ENCODE results near the gene WNK2.

The WNK2 gene

GRCh38 chr9:93309889-93310425 lies 126.0 kb downstream of the WNK2 start:
- no peaks in the 10 kb centered on the region for H3K36me3 ChIP-seq (ENCODE audit: control insufficient read depth in 2 of 2, insufficient read depth in 1 of 2, low read length in 2 of 2)
- no peak for TF ChIP-seq REPIN1 (tag by site-specific recombination; IDR thresholded peaks at IDR 0.05; ENCODE audit: low read depth)
- no peak for TF ChIP-seq ZBTB11 (tag by site-specific recombination; conservative IDR thresholded peaks at IDR 0.05; ENCODE audit: low read depth)
- TF ChIP-seq ZNF510 (tag by site-specific recombination; IDR thresholded peaks at IDR 0.05; ENCODE audit: insufficient replicate concordance), result no peak
- TF ChIP-seq ZNF544 (tag by site-specific recombination; IDR thresholded peaks at IDR 0.05), result no peak
- no peak for TF ChIP-seq ZNF548 (tag by site-specific recombination; IDR thresholded peaks at IDR 0.05)
- no peak for TF ChIP-seq SETDB1 (IDR thresholded peaks at IDR 0.05; ENCODE audit: insufficient read length, low read length)
- no peak for TF ChIP-seq ZBTB48 (tag by site-specific recombination; IDR thresholded peaks at IDR 0.05)
- TF ChIP-seq KLF9 (tag by site-specific recombination; IDR thresholded peaks at IDR 0.05; ENCODE audit: low read depth), result no peak
- no peak for TF ChIP-seq ZNF311 (tag by site-specific recombination; IDR thresholded peaks at IDR 0.05; ENCODE audit: borderline replicate concordance)
- no peak for TF ChIP-seq ZNF24 (tag by site-specific recombination; IDR thresholded peaks at IDR 0.05)
- TF ChIP-seq ZNF114 (tag by site-specific recombination; IDR thresholded peaks at IDR 0.05), result no peak
- no peak for TF ChIP-seq ZNF404 (tag by site-specific recombination; IDR thresholded peaks at IDR 0.05)
- TF ChIP-seq ZNF626 (tag by site-specific recombination; IDR thresholded peaks at IDR 0.05), result no peak
- no peak for TF ChIP-seq REST (tag by site-specific recombination; IDR thresholded peaks at IDR 0.05)
- TF ChIP-seq WT1 (tag by site-specific recombination; IDR thresholded peaks at IDR 0.05), result no peak
- TF ChIP-seq ZNF133 (tag by site-specific recombination; IDR thresholded peaks at IDR 0.05), result no peak
- H3K9me3 ChIP-seq (ENCODE audit: control insufficient read depth, insufficient read depth, low read depth, low read length), result no peaks in the 10 kb centered on the region
- H3K4me1 ChIP-seq (ENCODE audit: control insufficient read depth, insufficient read depth, low read length), result peaks cover 4% of the 10 kb centered on the region; the same call in 1 of the 2 replicates
- CTCF ChIA-PET, result no interaction called here
- POLR2A ChIA-PET, result interaction anchor here (0.6 kb wide), 1 partner anchor 143 kb away, joined by 4 read pairs; the partner anchor contains the start of gene FAM120AOS
- no peak overlapping the region for H3K4me3 ChIP-seq (ENCODE audit: low read depth, low read length)
- H3K27ac ChIP-seq (ENCODE audit: extremely low read depth, low read depth, low read length), result no peak overlapping the region

- no peak overlapping the region for H3K27ac ChIP-seq (ENCODE audit: extremely low read depth, low read depth, low read length)
- POLR2A ChIA-PET, result no interaction called here
- CTCF ChIA-PET, result interaction anchor here (0.7 to 0.8 kb wide), 2 partner anchors 10 to 252 kb away, joined by 3 read pairs; no protein-coding TSS in a partner anchor
- H3K9me3 ChIP-seq (ENCODE audit: control insufficient read depth, insufficient read depth, low read depth, low read length), result no peaks in the 10 kb centered on the region
- no peak overlapping the region for H3K4me3 ChIP-seq (ENCODE audit: low read depth, low read length)
- H3K4me1 ChIP-seq (ENCODE audit: control insufficient read depth, insufficient read depth, low read length), result peaks cover 4% of the 10 kb centered on the region; the same call in 1 of the 2 replicates
- H3K36me3 ChIP-seq (ENCODE audit: control insufficient read depth in 2 of 2, insufficient read depth in 1 of 2, low read length in 2 of 2), result no peaks in the 10 kb centered on the region
- TF ChIP-seq HOXC10 (CRISPR knock-in tag; IDR thresholded peaks at IDR 0.05) (no peak), ZNF658 (tag by site-specific recombination; IDR thresholded peaks at IDR 0.05) (no peak), ZNF423 (tag by site-specific recombination; IDR thresholded peaks at IDR 0.05) (no peak), ZSCAN18 (tag by site-specific recombination; IDR thresholded peaks at IDR 0.05) (no peak), WT1 (tag by site-specific recombination; IDR thresholded peaks at IDR 0.05) (no peak), ZBTB7A (tag by site-specific recombination; IDR thresholded peaks at IDR 0.05; ENCODE audit: low read depth) (no peak), ZNF555 (tag by site-specific recombination; conservative IDR thresholded peaks at IDR 0.05) (no peak), GLIS2 (tag by site-specific recombination; IDR thresholded peaks at IDR 0.05) (no peak), PBX3 (CRISPR knock-in tag; IDR thresholded peaks at IDR 0.05) (no peak), ZNF707 (tag by site-specific recombination; IDR thresholded peaks at IDR 0.05) (no peak), BCL6B (tag by site-specific recombination; IDR thresholded peaks at IDR 0.05) (no peak)
Observed at GRCh38 chr9:93315118-93315517, 131.2 kb downstream of the WNK2 start.

Data from HEK293 (cell line).